Sciatic nerve (tissue), 2 donors: ENCODE results near the gene PSMB11. TPM values are rescaled to one million over a fixed set of nuclear protein-coding genes. Genes with fewer than 3 reads are reported as not detected.

ENCODE experiments used
- ATAC-seq: fragments of 200-7000 bp; cut with Tn5 transposase; one replicate; pipeline ENCODE4 v1.9.1; 2020; ENCODE audit warnings: mild to moderate bottlenecking, moderate library complexity
- DNase-seq: peaks from one replicate; pipeline ENCODE4 v3.0.0-alpha.2; 2020; ENCODE audit warnings: low spot score
- intact Hi-C: fragments of 100-400 bp; cut with DNase I; formaldehyde crosslinking; loops from one replicate; pipeline ENCODE4 v1.14.2; 2022
- total RNA-seq: library from RNA; stranded (reverse); fragmentation: NEBNext Ultra II Directional; extraction: Animal tissue kit (Norgen Biotek cat#: 25700); gene quantifications from one replicate; pipeline ENCODE4 v1.2.1, GENCODE V29; 2021
- donor health status: DM: no; HTN: no; CAD: no.
- donor health status: DM: no; HTN: no; CAD: no.

The PSMB11 gene
- total RNA-seq, 1 donor from 2014 or later, result not detected

DNA sequence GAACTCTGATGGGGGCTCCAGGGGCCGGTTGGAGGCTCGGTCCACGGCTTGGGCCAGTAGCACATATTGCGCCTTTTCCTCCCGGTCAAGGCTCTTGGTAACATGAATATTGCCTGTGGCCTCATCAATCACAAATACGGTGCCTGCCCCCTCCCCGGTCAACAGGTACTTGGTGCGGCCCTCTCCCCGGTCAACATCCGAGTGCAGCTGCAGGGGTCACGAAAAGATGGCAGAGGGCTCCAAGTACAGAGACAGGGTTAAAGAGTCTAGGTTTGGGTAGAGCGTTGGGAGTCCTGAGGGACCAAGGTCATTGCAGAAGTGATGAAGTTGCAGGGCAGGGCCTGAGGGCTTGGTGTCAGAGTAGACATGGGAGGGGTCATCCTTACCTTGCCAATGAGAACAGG lies 13.1 kb downstream of the PSMB11 start:
- ATAC-seq (no peak), DNase-seq (no peak)
- intact Hi-C loops, result no loop called here

- intact Hi-C loops, result loop anchor here (2.0 kb wide), 1 partner anchor 69 kb away; no protein-coding TSS in a partner anchor
- no peak for DNase-seq
- no peak for ATAC-seq
Observed at GRCh38 chr14:23055621-23056144, 13.7 kb downstream of the PSMB11 start.

DNA sequence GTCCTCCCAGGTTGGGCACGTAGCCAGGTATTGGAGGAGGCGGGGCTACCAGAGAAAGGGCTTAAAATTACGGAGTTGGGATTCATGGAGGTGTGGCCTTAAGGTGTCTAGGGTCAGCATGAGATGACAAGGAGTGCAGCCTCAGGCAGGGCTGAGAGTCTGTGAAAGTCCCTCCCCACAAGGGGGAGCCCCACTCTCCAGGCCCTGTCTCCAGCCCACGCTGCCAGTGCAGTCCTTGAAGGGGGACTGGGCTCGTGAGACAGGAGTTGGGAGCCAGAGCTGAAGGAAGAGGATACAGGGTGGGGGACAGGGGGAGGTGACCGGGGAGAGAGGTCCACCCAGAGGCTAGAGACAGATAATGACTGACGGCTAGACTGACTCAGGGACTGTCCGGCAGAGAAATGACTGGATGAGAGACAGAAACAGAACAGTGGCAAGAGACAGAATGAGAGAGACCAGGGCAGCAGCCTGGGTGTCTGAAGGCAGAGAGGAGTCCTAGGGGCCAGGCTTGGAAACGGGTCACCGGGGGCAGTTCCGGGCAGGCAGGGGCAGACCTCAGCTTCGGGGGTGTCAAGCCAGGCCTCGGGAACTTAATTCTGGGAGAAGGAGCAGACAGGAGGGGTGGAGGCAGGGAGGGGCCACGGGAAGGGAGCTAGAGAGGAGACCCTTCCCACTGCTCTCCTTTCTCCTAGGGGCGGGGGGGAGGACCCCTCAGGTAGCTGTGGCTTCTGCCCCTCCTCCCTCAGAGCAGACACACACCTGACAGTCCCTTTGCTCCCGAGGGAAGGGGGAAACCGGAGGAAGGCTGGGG lies 14.3 kb downstream of the PSMB11 start:
- peak; percentile 76 for DNase-seq
- peak; percentile 51 for ATAC-seq
- intact Hi-C loops, result loop anchor here (2.0 kb wide), 1 partner anchor 70 kb away; no protein-coding TSS in a partner anchor

- ATAC-seq, result peak; percentile 70
- DNase-seq, result peak; percentile 85
- intact Hi-C loops, result loop anchor here (2.0 kb wide), 1 partner anchor 70 kb away; no protein-coding TSS in a partner anchor
Observed at GRCh38 chr14:23056956-23057756, 15.1 kb downstream of the PSMB11 start, which contains the start of gene CDH24. Gene CDH24 (minus strand): TSS chr14:23057520. CDS start chr14:23055733, 1,787 bp downstream.

DNA sequence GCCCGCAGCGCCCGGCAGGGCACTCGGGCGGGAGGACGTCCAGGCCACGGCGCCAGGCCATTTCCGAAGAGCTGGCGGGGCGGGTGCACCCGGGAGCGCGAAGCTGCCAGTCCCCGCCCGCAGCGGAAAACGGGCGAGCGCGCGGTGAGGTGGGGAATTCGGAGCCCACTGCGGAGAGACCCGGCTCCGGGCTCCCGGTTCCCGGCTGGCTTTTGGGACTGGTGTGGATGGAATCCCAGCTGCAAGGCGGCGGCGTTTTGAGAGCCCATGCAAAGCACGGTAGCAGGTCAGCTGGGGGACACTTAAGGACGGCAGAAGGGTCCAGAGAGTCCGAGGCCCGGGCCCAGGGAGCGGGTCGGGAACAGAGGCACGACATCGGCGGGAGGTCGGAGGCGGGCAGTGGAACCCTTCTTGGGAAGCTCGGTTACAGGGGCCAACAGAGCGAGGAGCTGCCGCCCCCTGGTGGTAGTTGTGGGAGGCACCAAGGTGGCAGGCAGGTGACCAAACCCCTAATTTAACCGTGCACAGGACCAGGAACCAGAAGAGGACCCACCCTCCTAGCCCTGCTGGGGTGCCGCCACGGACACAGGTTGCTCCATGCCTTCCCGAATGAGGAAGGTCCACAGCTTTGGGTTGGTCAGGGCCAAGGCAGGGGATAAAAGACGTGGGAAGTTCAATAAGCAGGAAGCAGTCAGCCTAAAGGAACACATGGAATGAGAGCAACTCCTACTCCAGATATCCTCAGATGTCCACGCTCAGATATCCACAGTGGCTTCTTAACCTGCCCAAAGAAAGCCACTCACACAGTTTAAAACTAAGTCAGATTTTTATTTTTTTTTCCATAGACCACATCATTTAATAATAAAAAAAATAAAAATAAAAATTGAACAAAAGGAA lies 16.0 kb downstream of the PSMB11 start:
- DNase-seq (peak; percentile 94), ATAC-seq (peak; percentile 81)
- intact Hi-C loops, result loop anchor here (2.0 kb wide), 1 partner anchor 71 kb away; no protein-coding TSS in a partner anchor

DNA sequence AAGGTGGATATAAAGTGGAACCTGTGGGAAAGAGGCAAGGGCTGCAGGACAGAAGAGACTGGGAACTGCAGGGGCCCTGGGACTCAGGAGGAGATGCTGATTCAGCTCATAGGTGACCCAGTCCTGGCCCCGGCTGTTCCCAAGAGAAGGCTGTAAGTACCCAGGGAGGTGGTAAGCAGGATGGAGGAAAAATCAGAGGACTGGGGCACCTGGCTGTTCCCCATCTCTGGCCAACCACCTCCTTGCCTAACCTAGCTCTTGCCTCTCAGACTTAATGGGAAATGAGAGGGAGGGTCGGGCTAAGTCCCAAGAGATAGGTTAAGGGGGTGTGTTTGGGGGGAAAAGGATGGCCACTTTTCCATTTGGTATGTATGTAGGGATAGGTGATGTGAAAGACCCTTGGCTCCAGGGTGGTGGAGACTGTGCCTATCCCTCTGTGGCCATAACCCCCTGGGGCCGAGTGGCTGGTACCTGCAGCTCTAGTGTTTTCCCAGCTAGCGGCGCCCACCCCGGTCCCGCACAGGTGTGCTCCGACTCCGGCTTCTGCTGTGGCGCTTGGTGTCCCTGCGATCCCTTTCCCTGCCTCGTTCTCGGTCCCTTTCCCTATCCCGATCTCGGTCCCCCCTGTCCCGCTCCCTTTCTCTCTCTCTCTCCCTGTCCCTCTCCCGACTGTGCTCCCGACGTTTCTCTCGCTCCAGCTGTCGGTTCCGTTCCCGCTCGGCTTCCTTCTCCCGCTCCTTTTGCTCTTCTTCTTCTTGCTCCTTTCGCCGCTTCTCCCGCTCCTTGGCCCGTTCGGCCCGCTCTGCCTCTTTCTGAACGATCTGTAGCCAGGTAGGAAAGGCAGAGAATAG lies 16.9 kb downstream of the PSMB11 start:
- DNase-seq, result no peak
- ATAC-seq, result no peak
- intact Hi-C loops, result no loop called here

- no peak for ATAC-seq
- no peak for DNase-seq
- intact Hi-C loops, result no loop called here
Observed at GRCh38 chr14:23060536-23061260, 18.7 kb downstream of the PSMB11 start.

GRCh38 chr14:23062002-23062401 lies 20.0 kb downstream of the PSMB11 start:
- intact Hi-C loops, result no loop called here
- peak; percentile 78 for DNase-seq
- peak; percentile 60 for ATAC-seq

DNA sequence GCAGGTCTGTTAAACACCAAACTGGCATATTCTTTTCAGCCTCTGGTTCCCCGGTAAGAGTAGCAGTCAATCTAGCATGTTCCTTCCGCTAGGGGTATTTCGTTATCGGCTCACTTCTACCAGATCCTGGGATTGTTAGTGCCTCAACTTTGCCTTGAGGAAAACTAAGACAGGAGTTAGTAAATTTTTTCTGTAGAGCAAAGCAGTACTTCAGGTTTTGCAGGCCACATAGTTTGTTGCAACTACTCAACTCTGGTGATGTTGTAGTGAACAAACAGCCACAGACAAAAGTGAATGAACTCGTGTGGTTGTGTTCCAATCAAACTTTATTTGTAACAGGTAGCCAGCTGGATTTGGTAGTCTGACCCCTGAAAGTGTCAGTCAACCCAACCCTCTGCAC lies 21.6 kb downstream of the PSMB11 start:
- DNase-seq (no peak), ATAC-seq (no peak)
- intact Hi-C loops, result no loop called here

DNA sequence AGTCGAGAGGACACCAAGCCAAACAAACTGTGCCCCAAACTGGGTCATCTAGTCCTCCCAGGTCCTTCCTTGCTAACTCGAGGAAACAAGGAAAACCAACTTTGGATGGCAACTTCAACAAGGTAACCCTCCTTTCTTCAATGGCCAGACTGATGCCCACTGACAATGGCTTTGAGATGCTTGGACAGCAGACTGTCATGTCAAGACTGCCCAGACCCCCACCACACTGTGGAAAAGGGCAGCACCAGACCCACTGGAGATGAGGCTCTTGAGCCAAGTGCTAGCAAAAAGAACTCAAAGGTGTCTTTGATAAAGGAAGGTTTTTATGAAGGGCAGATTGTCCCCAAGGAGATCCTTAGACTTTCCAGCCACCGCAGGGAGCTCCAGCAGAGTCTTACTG lies 24.4 kb downstream of the PSMB11 start:
- DNase-seq (no peak), ATAC-seq (no peak)
- intact Hi-C loops, result no loop called here

DNA sequence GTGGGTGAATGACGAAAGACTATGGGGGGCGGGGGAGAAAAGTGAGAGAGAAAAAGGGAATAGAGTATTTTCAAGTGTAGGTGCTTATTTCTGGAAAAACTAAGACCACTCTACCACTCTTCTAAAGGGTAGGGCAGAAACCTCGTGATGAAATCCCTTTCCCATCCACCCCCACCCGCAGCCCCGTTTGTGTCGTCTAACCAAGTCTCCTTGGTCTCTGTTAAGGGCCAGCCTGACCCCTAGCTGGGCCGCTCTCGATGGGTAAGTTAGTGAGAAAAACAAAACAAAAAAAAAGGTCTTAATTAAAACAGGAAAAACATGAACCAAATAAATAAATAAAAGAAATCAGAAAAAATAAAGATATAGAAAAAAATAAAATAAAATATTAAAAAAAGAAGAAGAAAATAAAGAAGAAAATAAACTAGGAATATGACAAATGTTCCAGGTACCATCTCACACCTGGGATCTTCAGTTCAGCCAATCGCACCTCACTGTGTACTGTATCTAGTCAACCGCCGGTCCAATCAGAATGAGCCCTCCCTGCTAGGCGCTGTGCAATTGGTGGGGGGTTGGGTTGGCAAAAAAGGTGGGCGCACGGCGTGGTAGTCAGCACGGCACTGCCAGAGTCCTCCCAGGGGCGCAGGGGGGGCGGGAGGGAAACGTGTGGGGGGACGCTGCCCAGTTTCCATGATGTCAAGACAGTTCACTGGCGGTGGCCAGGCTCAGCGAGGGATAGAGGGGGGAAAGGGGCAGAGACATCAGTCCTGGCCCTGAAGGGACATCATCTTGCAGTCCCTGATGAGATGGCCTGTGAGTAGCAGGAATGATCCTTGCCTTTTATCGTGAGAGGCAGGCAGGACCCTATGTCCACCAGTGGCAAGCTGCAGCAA lies 25.1 kb downstream of the PSMB11 start:
- no peak for ATAC-seq
- no peak for DNase-seq
- intact Hi-C loops, result no loop called here

GRCh38 chr14:23067847-23068788 lies 26.1 kb downstream of the PSMB11 start:
- no peak for ATAC-seq
- no peak for DNase-seq
- intact Hi-C loops, result no loop called here

DNA sequence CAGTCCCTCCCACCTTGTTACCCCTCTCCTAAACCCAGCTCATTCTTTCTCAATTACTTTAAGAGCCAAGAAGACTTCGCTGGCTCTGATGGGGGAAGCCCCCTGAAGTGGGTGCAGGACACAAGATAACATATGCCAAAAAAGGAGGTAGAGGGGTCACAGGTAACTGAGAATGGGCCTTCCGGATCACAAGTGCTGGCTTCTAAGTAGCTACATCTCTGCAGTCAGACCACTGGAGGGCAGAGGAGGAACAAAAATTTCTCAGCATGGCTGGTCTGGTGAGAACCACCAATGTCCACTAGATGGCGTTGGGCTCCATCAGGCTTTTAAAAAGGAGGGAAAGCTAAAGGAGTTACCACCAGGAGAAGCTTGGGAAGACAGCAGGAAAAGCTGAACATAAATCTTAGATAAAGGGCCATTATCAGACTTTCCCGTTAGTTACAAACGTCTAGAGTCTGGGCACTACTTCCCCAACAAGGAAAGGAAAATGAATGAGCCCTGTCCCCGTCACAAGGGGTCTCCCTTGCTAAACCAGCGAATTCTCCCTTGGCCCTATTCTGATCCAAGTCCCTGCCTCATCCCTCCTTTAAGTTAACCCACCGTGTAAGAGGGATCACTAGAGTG lies 26.9 kb downstream of the PSMB11 start:
- DNase-seq (peak; percentile 85), ATAC-seq (peak; percentile 79)
- intact Hi-C loops, result no loop called here

- ATAC-seq (no peak), DNase-seq (no peak)
- intact Hi-C loops, result no loop called here
Observed at GRCh38 chr14:23069413-23069806, 27.4 kb downstream of the PSMB11 start.
